ENCODE data around the gene SPINK4. TPM values are rescaled to one million over a fixed set of nuclear protein-coding genes. Genes with fewer than 3 reads are reported as not detected.

Gene SPINK4
- total and polyA plus RNA-seq, 2 donors (not counting 1 experiment from before 2014, with no cell fraction given), result not detected

GRCh38 chr9:33230756-33231622 lies 9.0 kb upstream of the SPINK4 start:
- Histone ChIP-seq H3K4me3 (ENCODE audit: control extremely low read depth in 1 of 5, extremely low read depth in 1 of 5, insufficient read depth in 1 of 5, low read depth in 2 of 5, low read length in 4 of 5) (no peak overlapping the region), H3K9me3 (ENCODE audit: control extremely low read depth in 1 of 3, control insufficient read depth in 2 of 3, insufficient read depth in 1 of 3, low read length in 2 of 3) (no peaks in the 10 kb centered on the region), H3K36me3 (replicated peaks in 1 of 2; ENCODE audit: control extremely low read depth in 1 of 2, control insufficient read depth in 1 of 2, extremely low read depth in 1 of 2, insufficient read depth in 2 of 2, low read length in 1 of 2) (no peaks in the 10 kb centered on the region), H3K27ac (ENCODE audit: low read length in 2 of 2) (no peak overlapping the region), H3K4me2 (replicated peaks; ENCODE audit: low read depth, low read length, poor library complexity, severe bottlenecking) (no peak overlapping the region), H3K4me1 (ENCODE audit: control insufficient read depth in 2 of 2, insufficient read depth in 2 of 2, low read length in 2 of 2) (peaks cover 15 to 16% of the 10 kb centered on the region in 2 donors), H2AFZ (ENCODE audit: insufficient read depth, low read depth, low read length, poor library complexity, severe bottlenecking) (no peak overlapping the region), H3K9ac (ENCODE audit: low read length) (no peak overlapping the region), H3K79me2 (ENCODE audit: control insufficient read depth, insufficient read depth, low read length) (no peaks in the 10 kb centered on the region), H4K20me1 (ENCODE audit: control insufficient read depth, insufficient read depth, low read length, poor library complexity, severe bottlenecking) (no peaks in the 10 kb centered on the region), H3K27me3 (replicated peaks in 1 of 4; ENCODE audit: control extremely low read depth in 1 of 4, control insufficient read depth in 3 of 4, insufficient read depth in 4 of 4, low read length in 3 of 4) (peaks cover 0 to 4% (median 0%) of the 10 kb centered on the region in 4 experiments)
- H3K9me3 Mint-ChIP-seq (ENCODE audit: insufficient read depth), result no peaks in the 10 kb centered on the region
- ChIA-PET POLR2A (no interaction called here), CTCF (no interaction called here)
- WGBS (ENCODE audit: insufficient coverage), result 90% methylated on average over 7 of the region's 13 CpGs
- peaks cover 9% of the 10 kb centered on the region for H3K27me3 Mint-ChIP-seq
- H3K27ac Mint-ChIP-seq, result no peak overlapping the region
- ATAC-seq (ENCODE audit: low read depth) (no peak), DNase-seq (no peak)
- H3K4me1 Mint-ChIP-seq, result peaks cover 17% of the 10 kb centered on the region
- intact Hi-C loops (cut with micrococcal nuclease), result no loop called here
- TF ChIP-seq EZH2 (IDR thresholded peaks at IDR 0.05; ENCODE audit: borderline replicate concordance, insufficient read depth, low read depth, low read length, poor library complexity, severe bottlenecking), result no peak
- no peak overlapping the region for H3K4me3 Mint-ChIP-seq

- DNase-seq (no peak), ATAC-seq (ENCODE audit: low read depth) (no peak)
- peaks cover 13% of the 10 kb centered on the region for H3K27me3 Mint-ChIP-seq
- no peak overlapping the region for H2AFZ ChIP-seq (ENCODE audit: insufficient read depth, low read depth, low read length, poor library complexity, severe bottlenecking)
- H3K79me2 ChIP-seq (ENCODE audit: control insufficient read depth, insufficient read depth, low read length), result no peaks in the 10 kb centered on the region
- ChIA-PET POLR2A (no interaction called here), CTCF (no interaction called here)
- no peaks in the 10 kb centered on the region for H4K20me1 ChIP-seq (ENCODE audit: control insufficient read depth, insufficient read depth, low read length, poor library complexity, severe bottlenecking)
- H3K27ac ChIP-seq (ENCODE audit: low read length in 2 of 2), result no peak overlapping the region
- no peak overlapping the region for H3K4me2 ChIP-seq (replicated peaks; ENCODE audit: low read depth, low read length, poor library complexity, severe bottlenecking)
- peaks cover 13% of the 10 kb centered on the region for H3K4me1 Mint-ChIP-seq
- intact Hi-C loops (cut with micrococcal nuclease), result no loop called here
- H3K4me1 ChIP-seq (ENCODE audit: control insufficient read depth in 2 of 2, insufficient read depth in 2 of 2, low read length in 2 of 2), result peaks cover 10 to 11% of the 10 kb centered on the region in 2 donors
- H3K9me3 Mint-ChIP-seq (ENCODE audit: insufficient read depth), result no peaks in the 10 kb centered on the region
- no peak overlapping the region for H3K4me3 Mint-ChIP-seq
- H3K27me3 ChIP-seq (replicated peaks in 1 of 4; ENCODE audit: control extremely low read depth in 1 of 4, control insufficient read depth in 3 of 4, insufficient read depth in 4 of 4, low read length in 3 of 4), result peaks cover 0 to 8% (median 0%) of the 10 kb centered on the region in 4 experiments
- H3K36me3 ChIP-seq (replicated peaks in 1 of 2; ENCODE audit: control extremely low read depth in 1 of 2, control insufficient read depth in 1 of 2, extremely low read depth in 1 of 2, insufficient read depth in 2 of 2, low read length in 1 of 2), result no peaks in the 10 kb centered on the region
- H3K9ac ChIP-seq (ENCODE audit: low read length), result no peak overlapping the region
- TF ChIP-seq, protein P1, sequence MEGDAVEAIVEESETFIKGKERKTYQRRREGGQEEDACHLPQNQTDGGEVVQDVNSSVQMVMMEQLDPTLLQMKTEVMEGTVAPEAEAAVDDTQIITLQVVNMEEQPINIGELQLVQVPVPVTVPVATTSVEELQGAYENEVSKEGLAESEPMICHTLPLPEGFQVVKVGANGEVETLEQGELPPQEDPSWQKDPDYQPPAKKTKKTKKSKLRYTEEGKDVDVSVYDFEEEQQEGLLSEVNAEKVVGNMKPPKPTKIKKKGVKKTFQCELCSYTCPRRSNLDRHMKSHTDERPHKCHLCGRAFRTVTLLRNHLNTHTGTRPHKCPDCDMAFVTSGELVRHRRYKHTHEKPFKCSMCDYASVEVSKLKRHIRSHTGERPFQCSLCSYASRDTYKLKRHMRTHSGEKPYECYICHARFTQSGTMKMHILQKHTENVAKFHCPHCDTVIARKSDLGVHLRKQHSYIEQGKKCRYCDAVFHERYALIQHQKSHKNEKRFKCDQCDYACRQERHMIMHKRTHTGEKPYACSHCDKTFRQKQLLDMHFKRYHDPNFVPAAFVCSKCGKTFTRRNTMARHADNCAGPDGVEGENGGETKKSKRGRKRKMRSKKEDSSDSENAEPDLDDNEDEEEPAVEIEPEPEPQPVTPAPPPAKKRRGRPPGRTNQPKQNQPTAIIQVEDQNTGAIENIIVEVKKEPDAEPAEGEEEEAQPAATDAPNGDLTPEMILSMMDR (IDR thresholded peaks at IDR 0.05), result no peak
- no peak for TF ChIP-seq EZH2 (IDR thresholded peaks at IDR 0.05; ENCODE audit: borderline replicate concordance, insufficient read depth, low read depth, low read length, poor library complexity, severe bottlenecking)
- 100% methylated on average over 1 of the region's 2 CpGs for WGBS (ENCODE audit: insufficient coverage)
- H3K4me3 ChIP-seq (ENCODE audit: control extremely low read depth in 1 of 5, extremely low read depth in 1 of 5, insufficient read depth in 1 of 5, low read depth in 2 of 5, low read length in 4 of 5), result no peak overlapping the region
- H3K9me3 ChIP-seq (ENCODE audit: control extremely low read depth in 1 of 3, control insufficient read depth in 2 of 3, insufficient read depth in 1 of 3, low read length in 2 of 3), result no peaks in the 10 kb centered on the region
- no peak overlapping the region for H3K27ac Mint-ChIP-seq
Measured at GRCh38 chr9:33231623-33231942, 8.4 kb upstream of the SPINK4 start.
